Muscle layer of colon (tissue), 2 donors: Measurements from ENCODE around the gene TMED1.
"Not testable (repeated sequence)": the region's sequence is repeated elsewhere in the genome, so short reads cannot be mapped to it uniquely, and the experiment has no call there.

Experiments
- H3K27ac ChIP-seq: one replicate; pipeline ENCODE4 v1.7.0; 2013; ENCODE audit warnings: low read depth, mild to moderate bottlenecking, low read length, moderate library complexity
- H3K27me3 ChIP-seq, 2 donors: one replicate each; pipeline ENCODE4 v1.7.0; 2013; ENCODE audit warnings: low read length in 2 of 2, mild to moderate bottlenecking in 2 of 2; ENCODE audit not compliant: insufficient read depth in 2 of 2, control insufficient read depth in 1 of 2
- H3K36me3 ChIP-seq: one replicate; pipeline ENCODE4 v1.7.0; 2013; ENCODE audit warnings: mild to moderate bottlenecking, low read length; ENCODE audit not compliant: insufficient read depth
- H3K4me1 ChIP-seq: one replicate; pipeline ENCODE4 v1.7.0; 2013; ENCODE audit warnings: mild to moderate bottlenecking, low read length; ENCODE audit not compliant: insufficient read depth
- H3K4me3 ChIP-seq, 2 donors: one replicate each; pipeline ENCODE4 v1.7.0; 2013; ENCODE audit warnings: low read length in 2 of 2, low read depth in 1 of 2, mild to moderate bottlenecking in 1 of 2, moderate library complexity in 1 of 2
- H3K9ac ChIP-seq: one replicate; pipeline ENCODE4 v1.7.0; 2013; ENCODE audit warnings: low read length
- H3K9me3 ChIP-seq: one replicate; pipeline ENCODE4 v1.7.0; 2013; ENCODE audit warnings: mild to moderate bottlenecking, low read length
- donor health status: abdominal sarcoma.
- donor health status: Adenocarcinoma of cecum.

Gene TMED1

DNA sequence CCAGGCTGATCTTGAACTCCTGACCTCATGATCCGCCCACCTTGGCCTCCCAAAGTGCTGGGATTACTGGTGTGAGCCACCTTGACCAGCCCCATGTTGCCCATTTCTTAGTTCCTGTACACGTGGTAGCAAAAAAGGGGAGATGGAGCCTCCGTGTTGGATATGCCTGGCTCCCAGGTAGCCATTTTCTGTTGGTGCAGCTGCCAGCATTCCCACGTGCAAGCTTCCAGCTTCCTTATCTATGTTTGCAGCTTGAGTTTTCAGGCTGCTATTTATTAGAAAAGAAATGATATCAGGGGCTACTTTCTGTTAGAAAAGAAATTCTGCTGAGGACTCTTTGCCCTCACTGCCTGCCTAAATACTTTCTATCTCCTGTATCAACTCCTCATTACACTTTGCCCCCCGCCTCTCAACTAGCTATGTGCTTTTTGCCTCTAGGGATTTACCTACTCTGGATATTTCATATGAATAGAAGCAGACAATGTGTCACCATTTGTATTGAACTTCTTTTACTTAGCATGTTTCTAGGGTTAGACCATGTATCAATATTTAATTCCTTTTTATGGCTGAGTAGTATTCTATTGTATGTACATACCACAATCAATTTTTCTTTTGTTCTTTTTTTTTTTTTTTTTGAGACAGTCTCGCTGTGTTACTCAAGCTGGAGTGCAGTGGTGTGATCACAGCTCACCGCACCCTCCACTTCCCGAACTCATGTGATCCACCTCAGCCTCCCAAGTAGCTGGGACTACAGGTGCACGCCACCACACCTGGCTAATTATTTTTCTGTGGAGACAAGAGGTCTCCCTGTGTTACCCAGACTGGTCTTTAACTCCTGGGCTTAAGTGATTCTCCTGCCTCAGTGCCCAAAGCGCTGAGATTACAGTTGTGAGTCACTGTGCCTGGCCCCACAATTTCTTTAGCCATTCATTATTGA lies 3.4 kb upstream of the TMED1 start:
- peaks cover 7% of the 10 kb centered on the region for H3K4me1 ChIP-seq
- H3K9me3 ChIP-seq: no peaks in the 10 kb centered on the region
- no peaks in the 10 kb centered on the region for H3K36me3 ChIP-seq
- H3K27me3 ChIP-seq: no peaks in the 10 kb centered on the region
- H3K4me3 ChIP-seq: no peak overlapping the region
- H3K27ac ChIP-seq: no peak overlapping the region
- H3K9ac ChIP-seq: no peak overlapping the region

DNA sequence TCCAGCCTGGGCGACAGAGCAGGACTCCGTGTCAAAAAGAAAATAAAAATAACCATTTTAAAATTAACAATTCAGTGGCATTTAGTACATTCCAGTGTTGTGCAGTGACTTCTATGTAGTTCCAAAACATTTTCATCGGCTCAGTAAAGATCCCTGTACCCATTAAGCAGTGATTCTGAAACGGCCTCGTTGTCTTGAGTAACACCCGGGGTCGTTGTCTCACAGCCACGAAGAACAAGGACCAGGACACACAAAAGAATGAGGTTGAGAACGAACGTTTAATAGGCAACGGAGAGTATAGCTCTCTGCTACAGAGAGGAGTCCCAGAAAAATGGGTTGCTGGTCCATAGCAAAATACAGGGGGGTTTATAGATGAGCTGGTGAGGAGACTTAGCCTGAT lies 2.4 kb upstream of the TMED1 start:
- no peak overlapping the region for H3K27ac ChIP-seq

DNA sequence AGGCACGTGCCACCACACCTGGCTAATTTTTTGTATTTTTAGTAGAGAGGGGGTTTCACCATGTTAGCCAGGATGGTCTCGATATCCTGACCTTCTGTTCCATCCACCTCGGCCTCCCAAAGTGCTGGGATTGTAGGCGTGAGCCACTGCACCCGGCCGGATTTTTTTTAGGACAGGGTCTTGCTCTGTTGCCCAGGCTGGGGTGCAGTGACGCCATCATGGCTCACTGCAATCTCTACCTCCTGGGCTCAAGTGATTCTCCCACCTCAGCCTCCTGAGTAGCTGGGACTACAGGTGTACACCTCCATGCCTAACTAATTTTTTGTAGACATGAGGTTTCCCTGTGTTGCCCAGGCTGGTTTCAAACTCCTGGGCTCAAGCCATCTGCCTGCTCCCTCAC lies 1.6 kb upstream of the TMED1 start:
- H3K27me3 ChIP-seq, H3K4me1 ChIP-seq, H3K9ac ChIP-seq, H3K9me3 ChIP-seq, H3K27ac ChIP-seq, H3K4me3 ChIP-seq, H3K36me3 ChIP-seq: not testable (repeated sequence)

More for the DNA sequence above, 2.4 kb upstream of the TMED1 start:
- no peaks in the 10 kb centered on the region for H3K9me3 ChIP-seq
- no peak overlapping the region for H3K9ac ChIP-seq
- no peaks in the 10 kb centered on the region for H3K36me3 ChIP-seq
- no peak overlapping the region for H3K4me3 ChIP-seq
- peaks cover 7% of the 10 kb centered on the region for H3K4me1 ChIP-seq
- no peaks in the 10 kb centered on the region for H3K27me3 ChIP-seq

DNA sequence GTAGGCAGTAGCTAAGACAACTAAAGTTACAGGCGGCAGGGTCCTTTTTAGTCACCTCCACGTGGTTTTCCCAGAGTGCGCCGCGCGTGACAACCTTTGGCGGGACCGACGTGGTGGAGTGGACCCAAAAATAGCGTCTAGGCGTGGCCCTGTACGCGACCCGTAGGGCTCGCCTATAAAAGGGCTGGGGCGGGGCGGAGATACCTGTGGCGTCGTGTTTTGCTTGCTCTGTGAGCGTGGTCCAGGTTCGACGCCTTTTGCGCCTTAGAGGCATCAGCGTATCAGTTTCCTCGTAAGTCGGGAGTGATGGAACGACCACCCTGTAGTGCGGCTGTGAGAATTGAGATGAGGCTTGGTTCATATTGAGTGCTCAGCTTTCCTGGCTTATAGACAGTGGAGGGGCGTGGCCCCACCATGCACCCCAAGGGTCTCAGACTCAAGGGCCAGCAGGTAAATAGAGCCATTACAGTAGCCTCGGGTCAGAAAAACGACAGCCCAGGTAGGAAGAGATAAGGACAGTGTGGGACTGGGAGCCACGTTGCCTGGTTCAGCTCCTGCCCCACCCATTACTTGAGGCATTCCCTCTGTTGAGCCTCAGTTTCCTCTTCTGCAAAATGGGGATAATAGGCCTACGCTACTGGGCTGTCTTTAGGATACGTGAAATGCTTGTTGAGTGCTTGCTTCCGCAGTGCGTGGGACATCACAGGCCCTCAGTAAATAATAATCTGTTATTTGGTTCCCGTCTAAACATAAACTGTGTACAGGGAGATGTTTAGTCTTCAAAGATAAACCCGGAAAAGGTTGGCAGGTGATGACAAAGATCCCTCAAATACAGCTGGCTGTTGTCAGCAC lies 693 bp upstream of the TMED1 start:
- Histone ChIP-seq H3K9me3 (no peaks in the 10 kb centered on the region), H3K4me1 (peaks cover 7% of the 10 kb centered on the region), H3K9ac (peak overlapping the region; percentile 65), H3K27ac (peak overlapping the region; percentile 92), H3K36me3 (no peaks in the 10 kb centered on the region), H3K27me3 (no peaks in the 10 kb centered on the region), H3K4me3 (peak overlapping the region in 1 of 2 donors; percentile 67)

DNA sequence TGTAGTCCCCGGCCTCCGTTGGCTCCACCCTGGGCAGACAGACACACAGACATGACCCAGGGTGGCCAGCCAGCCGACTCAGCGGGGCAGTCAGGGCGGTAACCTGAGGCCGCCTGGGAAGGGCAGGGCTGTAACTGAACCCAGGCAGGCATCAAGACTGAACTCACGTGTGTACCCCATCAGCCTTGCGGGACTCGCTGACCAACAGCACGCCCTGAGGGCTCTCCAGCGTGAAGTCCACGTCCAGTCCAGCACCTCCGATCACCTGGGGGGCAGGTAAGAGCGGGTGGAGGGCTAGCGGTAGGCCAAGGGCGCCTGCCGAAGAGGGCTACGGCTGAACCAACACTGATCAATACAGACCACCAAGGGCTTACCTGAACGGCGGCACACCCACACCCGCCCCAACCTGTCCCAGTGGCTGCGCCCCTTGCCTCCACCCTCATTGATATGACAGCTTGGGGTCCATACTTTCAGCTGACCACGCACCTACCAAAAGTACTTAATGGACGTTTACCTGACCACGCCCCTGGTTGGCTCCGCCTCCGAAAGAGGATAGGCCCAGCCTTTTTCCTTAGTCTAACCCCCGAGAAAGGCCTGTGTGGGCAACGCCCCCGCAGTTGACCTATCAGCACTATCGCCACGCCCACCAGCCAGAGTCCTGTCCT lies 791 bp downstream of the TMED1 start:
- peak overlapping the region; percentile 41 for H3K27ac ChIP-seq
- H3K9me3 ChIP-seq: no peaks in the 10 kb centered on the region
- no peaks in the 10 kb centered on the region for H3K27me3 ChIP-seq
- peaks cover 7% of the 10 kb centered on the region for H3K4me1 ChIP-seq
- peaks cover 4% of the 10 kb centered on the region for H3K36me3 ChIP-seq
- peak overlapping the region in 1 of 2 donors; percentile 67 for H3K4me3 ChIP-seq
- no peak overlapping the region for H3K9ac ChIP-seq

DNA sequence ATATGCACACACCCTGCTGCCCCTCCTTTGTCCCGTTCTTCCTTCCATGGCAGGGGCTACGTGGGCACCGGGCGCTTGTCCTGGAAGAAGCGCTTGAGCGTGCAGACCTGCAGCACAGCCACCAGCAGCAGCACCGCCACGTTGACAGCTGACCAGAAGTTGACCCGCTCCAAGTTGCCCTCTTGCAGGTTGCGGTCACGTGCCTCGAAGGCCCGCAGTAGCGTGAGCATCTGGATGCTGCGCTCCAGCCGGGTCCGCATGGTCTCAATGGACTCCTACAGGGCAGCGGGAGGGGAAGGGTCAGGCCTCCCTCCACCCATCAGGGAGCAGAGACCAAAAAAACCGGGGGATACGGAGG lies 3.1 kb downstream of the TMED1 start:
- H3K27me3 ChIP-seq: no peaks in the 10 kb centered on the region

DNA sequence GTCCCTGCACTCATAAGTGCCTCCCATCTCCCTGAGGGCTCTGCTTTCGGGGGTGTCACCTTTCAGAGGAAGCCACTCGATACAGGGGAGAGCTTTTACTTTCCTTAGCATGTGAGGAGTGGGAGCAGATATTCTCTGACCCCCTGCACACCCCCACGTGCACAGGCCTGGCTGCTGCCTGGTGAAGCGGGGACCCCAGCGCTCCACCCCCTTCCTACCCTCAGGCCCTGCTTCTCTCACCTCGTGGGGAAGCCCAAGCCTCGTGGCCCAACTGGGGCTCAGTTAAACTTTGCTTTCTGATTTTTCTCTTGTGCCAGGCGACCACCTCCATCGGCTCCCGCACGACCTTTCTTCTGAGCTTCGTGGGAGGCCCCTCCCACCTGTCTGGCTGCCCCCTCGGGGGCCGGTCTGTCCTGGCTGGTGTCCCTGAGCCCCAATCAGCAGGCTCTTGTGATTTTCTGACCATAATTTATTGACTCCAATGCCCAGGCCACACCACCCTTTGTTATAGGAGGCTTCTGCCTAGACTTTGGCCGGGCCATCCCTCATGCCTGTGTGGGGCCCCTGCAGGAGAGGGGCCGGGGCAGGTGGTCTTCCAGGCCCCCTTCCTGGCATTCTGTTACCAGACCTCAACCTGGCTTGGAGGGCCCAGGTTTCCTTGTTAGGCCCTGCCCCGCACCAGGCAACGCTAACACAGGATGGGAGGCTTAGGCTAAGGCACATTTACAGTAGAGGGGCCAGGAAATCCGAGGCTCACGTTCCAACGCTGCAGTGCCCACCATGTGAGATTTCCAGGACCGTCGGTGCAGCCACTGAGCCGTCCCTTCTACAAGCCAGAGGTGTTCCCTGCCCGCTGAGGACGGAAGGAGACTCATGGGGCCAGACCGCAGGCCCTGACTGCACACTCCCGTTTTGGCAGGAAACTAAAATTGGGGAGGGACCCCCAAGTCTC lies 3.7 kb downstream of the TMED1 start:
- Histone ChIP-seq H3K4me3 (no peak overlapping the region), H3K27me3 (no peaks in the 10 kb centered on the region), H3K36me3 (peaks cover 16% of the 10 kb centered on the region), H3K9me3 (no peaks in the 10 kb centered on the region), H3K27ac (no peak overlapping the region), H3K9ac (no peak overlapping the region), H3K4me1 (peaks cover 7% of the 10 kb centered on the region)

More for the DNA sequence above, 3.1 kb downstream of the TMED1 start:
- H3K9ac ChIP-seq: no peak overlapping the region
- H3K36me3 ChIP-seq: peaks cover 16% of the 10 kb centered on the region
- no peak overlapping the region for H3K4me3 ChIP-seq
- H3K27ac ChIP-seq: no peak overlapping the region
- peaks cover 7% of the 10 kb centered on the region for H3K4me1 ChIP-seq
- H3K9me3 ChIP-seq: no peaks in the 10 kb centered on the region

DNA sequence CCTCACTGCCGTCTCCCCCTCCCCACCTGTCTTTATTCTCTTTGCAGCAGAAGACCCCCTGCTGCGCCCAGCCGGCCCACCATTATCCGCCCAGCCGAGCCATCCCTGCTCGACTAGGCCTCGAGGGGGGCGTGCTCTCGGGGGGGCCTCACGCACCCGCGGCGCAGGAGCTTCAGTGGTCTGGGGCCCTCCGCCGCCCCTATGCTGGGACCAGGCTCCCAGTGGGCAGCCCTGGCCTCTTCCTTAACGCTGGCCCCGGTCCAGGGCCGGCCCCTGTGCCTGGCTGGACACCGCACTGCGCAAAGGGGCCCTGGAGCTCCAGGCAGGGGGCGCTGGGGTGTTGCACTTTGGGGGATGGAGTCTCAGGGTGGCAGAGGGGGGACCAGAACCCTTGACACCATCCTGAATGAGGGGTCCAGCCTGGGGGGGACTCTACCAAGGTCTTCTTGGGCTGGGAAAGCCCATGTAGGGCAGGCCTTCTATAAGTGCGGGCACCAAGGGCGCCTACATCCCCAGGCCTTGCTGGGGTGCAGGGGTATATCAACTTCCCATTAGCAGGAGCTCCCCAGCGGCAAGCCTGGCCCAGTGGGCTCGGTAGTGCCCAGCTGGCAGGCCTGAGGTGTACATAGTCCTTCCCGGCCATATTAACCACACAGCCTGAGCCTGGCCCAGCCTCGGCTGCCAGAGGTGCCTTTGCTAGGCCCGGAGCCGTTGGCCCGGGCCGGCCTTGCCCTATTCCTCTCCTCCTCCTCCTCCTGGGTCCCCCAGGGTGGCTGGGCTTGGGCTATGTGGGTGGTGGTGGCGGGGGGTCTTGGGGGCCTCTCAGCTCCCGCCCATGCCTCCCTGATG lies 4.9 kb downstream of the TMED1 start:
- peaks cover 7% of the 10 kb centered on the region for H3K4me1 ChIP-seq
- no peak overlapping the region for H3K9ac ChIP-seq
- H3K27ac ChIP-seq: no peak overlapping the region
- no peaks in the 10 kb centered on the region for H3K27me3 ChIP-seq
- H3K4me3 ChIP-seq: no peak overlapping the region
- H3K9me3 ChIP-seq: no peaks in the 10 kb centered on the region
- H3K36me3 ChIP-seq: peaks cover 25% of the 10 kb centered on the region

DNA sequence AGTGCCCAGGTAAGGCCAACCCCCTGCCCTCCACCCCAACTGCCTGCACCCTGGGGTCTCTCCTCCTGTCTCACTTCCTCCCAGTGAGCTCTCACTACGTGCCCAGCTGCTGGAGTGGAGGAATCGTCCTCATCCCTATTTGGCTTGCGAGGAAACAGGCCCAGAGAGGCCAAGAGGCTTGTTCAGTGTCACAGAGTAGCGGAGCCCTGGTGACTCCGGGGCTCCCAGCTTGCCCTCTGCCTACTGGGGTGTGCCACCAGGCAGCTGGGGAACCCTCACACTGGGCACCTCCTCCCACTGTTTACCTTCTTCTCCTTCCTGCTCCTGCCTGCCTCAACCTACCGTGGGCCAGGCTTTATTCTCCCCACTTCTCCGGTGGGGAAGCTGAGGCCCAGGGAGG lies 5.6 kb downstream of the TMED1 start:
- Histone ChIP-seq H3K9me3 (no peaks in the 10 kb centered on the region), H3K9ac (no peak overlapping the region), H3K27ac (no peak overlapping the region), H3K27me3 (no peaks in the 10 kb centered on the region), H3K36me3 (peaks cover 31% of the 10 kb centered on the region), H3K4me1 (peaks cover 6% of the 10 kb centered on the region), H3K4me3 (no peak overlapping the region)

DNA sequence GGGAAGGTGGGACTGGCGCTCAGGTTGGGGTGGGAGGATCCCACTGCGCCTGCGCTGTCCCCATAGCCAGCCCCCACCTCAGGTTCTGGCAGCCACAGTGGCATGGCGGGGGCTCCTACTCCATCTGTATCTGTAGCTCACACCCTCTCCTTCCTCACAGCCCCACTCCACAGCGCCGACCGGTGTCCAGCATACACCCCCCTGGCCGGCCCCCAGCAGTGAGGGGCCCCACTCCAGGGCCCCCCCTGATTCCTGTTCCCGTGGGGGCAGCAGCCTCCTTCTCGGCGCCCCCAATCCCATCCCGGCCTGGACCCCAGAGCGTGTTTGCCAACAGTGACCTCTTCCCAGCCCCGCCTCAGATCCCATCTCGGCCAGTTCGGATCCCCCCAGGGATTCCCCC lies 6.0 kb downstream of the TMED1 start:
- Histone ChIP-seq H3K4me3 (no peak overlapping the region), H3K36me3 (peaks cover 33% of the 10 kb centered on the region)

More for the DNA sequence above, 6.0 kb downstream of the TMED1 start:
- Histone ChIP-seq H3K9me3 (no peaks in the 10 kb centered on the region), H3K27ac (no peak overlapping the region), H3K9ac (no peak overlapping the region), H3K4me1 (peaks cover 2% of the 10 kb centered on the region), H3K27me3 (no peaks in the 10 kb centered on the region)
